Measurements from ENCODE around the gene RLN1. TPM values are rescaled to one million over a fixed set of nuclear protein-coding genes. Genes with fewer than 3 reads are reported as not detected.

RLN1 gene
- total and polyA plus RNA-seq, 2 of the 13 experiments (the other 11 are each of a cell fraction or from before 2014, with no cell fraction given) = not detected

DNA sequence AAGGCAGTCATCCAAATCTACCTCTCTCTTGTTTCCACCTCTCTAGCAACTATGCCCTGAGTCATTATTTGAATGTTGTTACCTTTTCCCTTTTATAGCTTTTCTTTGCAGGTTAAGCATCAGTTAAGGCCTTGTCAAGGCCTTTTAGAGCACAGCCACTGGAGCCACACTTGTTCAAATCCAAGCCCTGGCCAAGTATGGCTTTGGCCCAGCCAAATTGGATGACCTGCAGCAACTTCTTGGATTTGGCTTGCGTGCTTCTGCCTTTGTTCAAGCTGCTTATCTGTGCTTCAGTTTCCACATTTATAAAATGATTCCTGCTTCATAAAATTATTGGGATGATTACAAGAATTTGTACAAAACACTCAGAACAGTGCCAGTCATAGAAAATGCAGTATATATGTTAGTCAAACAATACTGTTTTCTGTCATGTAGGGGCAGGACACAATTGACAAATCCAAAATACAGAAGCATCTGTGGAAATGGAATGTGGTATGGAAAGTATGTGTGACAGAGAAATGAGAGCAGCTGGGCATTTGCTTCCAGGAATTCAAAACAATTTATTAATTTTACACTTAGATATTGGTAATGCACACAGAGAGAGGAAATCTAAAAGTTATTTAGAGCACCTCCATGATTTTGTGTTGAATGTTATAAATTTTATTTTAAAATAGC is 17.9 kb upstream of the RLN1 start (continued):
- TF ChIP-seq, protein P1, sequence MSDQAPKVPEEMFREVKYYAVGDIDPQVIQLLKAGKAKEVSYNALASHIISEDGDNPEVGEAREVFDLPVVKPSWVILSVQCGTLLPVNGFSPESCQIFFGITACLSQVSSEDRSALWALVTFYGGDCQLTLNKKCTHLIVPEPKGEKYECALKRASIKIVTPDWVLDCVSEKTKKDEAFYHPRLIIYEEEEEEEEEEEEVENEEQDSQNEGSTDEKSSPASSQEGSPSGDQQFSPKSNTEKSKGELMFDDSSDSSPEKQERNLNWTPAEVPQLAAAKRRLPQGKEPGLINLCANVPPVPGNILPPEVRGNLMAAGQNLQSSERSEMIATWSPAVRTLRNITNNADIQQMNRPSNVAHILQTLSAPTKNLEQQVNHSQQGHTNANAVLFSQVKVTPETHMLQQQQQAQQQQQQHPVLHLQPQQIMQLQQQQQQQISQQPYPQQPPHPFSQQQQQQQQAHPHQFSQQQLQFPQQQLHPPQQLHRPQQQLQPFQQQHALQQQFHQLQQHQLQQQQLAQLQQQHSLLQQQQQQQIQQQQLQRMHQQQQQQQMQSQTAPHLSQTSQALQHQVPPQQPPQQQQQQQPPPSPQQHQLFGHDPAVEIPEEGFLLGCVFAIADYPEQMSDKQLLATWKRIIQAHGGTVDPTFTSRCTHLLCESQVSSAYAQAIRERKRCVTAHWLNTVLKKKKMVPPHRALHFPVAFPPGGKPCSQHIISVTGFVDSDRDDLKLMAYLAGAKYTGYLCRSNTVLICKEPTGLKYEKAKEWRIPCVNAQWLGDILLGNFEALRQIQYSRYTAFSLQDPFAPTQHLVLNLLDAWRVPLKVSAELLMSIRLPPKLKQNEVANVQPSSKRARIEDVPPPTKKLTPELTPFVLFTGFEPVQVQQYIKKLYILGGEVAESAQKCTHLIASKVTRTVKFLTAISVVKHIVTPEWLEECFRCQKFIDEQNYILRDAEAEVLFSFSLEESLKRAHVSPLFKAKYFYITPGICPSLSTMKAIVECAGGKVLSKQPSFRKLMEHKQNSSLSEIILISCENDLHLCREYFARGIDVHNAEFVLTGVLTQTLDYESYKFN (CRISPR knock-in tag; conservative IDR thresholded peaks at IDR 0.05) = no peak
- TF ChIP-seq RELA (CRISPR knock-in tag; IDR thresholded peaks at IDR 0.05) (no peak), ZSCAN20 (CRISPR knock-in tag; IDR thresholded peaks at IDR 0.05; ENCODE audit: borderline replicate concordance) (no peak), ZNF543 (CRISPR knock-in tag; IDR thresholded peaks at IDR 0.05) (no peak), MIXL1 (CRISPR knock-in tag; IDR thresholded peaks at IDR 0.05) (no peak)
- TF ChIP-seq, protein P2, sequence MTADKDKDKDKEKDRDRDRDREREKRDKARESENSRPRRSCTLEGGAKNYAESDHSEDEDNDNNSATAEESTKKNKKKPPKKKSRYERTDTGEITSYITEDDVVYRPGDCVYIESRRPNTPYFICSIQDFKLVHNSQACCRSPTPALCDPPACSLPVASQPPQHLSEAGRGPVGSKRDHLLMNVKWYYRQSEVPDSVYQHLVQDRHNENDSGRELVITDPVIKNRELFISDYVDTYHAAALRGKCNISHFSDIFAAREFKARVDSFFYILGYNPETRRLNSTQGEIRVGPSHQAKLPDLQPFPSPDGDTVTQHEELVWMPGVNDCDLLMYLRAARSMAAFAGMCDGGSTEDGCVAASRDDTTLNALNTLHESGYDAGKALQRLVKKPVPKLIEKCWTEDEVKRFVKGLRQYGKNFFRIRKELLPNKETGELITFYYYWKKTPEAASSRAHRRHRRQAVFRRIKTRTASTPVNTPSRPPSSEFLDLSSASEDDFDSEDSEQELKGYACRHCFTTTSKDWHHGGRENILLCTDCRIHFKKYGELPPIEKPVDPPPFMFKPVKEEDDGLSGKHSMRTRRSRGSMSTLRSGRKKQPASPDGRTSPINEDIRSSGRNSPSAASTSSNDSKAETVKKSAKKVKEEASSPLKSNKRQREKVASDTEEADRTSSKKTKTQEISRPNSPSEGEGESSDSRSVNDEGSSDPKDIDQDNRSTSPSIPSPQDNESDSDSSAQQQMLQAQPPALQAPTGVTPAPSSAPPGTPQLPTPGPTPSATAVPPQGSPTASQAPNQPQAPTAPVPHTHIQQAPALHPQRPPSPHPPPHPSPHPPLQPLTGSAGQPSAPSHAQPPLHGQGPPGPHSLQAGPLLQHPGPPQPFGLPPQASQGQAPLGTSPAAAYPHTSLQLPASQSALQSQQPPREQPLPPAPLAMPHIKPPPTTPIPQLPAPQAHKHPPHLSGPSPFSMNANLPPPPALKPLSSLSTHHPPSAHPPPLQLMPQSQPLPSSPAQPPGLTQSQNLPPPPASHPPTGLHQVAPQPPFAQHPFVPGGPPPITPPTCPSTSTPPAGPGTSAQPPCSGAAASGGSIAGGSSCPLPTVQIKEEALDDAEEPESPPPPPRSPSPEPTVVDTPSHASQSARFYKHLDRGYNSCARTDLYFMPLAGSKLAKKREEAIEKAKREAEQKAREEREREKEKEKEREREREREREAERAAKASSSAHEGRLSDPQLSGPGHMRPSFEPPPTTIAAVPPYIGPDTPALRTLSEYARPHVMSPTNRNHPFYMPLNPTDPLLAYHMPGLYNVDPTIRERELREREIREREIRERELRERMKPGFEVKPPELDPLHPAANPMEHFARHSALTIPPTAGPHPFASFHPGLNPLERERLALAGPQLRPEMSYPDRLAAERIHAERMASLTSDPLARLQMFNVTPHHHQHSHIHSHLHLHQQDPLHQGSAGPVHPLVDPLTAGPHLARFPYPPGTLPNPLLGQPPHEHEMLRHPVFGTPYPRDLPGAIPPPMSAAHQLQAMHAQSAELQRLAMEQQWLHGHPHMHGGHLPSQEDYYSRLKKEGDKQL (CRISPR knock-in tag; IDR thresholded peaks at IDR 0.05; ENCODE audit: low read depth) = no peak

All from HepG2 (cell line).